ENCODE data around the gene ALDH5A1. TPM values are rescaled to one million over a fixed set of nuclear protein-coding genes. Genes with fewer than 3 reads are reported as not detected.

ALDH5A1 gene
- total RNA-seq, 1 experiment from 2014 or later = 23.2 TPM

DNA sequence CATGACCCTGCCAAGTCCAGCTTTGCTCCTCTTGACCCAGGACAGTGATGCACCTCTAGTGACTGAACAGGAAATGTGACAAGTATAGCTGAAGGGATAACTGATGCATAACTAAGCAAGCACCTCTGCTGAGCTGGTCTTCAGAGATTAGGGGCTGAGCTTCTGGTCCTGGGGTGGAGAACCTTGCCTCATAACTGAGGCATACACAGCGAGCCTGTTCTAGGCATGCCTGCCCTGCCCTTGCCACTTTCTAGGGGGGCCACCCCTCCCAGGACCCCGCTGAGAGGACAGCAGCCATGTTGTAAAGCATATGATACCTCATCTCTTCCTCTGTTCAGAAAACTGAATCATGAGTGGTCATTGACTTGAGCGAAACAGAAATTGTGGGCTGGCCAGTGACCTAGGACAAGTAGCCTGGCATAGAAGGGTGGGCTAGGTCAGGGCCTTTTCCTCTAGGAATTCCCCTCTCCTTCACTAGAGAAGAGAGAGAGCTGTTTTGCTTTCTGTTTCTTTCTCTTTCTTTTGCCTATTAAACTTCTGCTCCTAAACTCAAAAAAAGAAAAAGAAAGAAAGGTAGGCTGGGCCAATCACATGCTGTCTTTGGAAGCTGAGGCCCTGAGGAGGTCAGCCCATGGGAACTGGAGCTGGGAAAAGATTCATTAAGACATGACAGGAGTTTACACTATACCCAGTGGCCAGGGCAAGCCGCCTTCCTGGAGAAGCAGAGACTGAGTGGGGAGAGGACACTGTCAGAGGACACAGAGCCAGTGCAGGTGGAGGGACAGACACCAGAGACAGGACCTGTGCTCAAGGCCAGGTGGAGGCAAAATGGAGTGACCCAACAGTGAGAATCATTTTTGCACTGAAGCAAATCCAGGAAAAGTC, 23.1 kb downstream of the ALDH5A1 start:
- H3K27ac Mint-ChIP-seq (ENCODE audit: unreplicated experiment) = no peak overlapping the region
- intact Hi-C loops (cut with micrococcal nuclease; ENCODE audit: unreplicated experiment) = no loop called here
- no peak overlapping the region for H3K4me3 Mint-ChIP-seq (ENCODE audit: low read depth, unreplicated experiment)
- H3K9me3 Mint-ChIP-seq (ENCODE audit: low read depth, unreplicated experiment) = no peaks in the 10 kb centered on the region
- no peak for DNase-seq
- BruUV-seq (replicated peaks) = no TSS peak
- no peaks in the 10 kb centered on the region for H3K27me3 Mint-ChIP-seq (ENCODE audit: unreplicated experiment)
- peaks cover 8% of the 10 kb centered on the region for H3K4me1 Mint-ChIP-seq (ENCODE audit: low read depth, unreplicated experiment)
- H3K36me3 Mint-ChIP-seq (ENCODE audit: insufficient read depth, unreplicated experiment) = no peaks in the 10 kb centered on the region
- CTCF ChIA-PET = interaction anchor here (0.7 kb wide), 1 partner anchor 420 kb away, joined by 3 read pairs; no protein-coding TSS in a partner anchor
- TF ChIP-seq, protein P1, sequence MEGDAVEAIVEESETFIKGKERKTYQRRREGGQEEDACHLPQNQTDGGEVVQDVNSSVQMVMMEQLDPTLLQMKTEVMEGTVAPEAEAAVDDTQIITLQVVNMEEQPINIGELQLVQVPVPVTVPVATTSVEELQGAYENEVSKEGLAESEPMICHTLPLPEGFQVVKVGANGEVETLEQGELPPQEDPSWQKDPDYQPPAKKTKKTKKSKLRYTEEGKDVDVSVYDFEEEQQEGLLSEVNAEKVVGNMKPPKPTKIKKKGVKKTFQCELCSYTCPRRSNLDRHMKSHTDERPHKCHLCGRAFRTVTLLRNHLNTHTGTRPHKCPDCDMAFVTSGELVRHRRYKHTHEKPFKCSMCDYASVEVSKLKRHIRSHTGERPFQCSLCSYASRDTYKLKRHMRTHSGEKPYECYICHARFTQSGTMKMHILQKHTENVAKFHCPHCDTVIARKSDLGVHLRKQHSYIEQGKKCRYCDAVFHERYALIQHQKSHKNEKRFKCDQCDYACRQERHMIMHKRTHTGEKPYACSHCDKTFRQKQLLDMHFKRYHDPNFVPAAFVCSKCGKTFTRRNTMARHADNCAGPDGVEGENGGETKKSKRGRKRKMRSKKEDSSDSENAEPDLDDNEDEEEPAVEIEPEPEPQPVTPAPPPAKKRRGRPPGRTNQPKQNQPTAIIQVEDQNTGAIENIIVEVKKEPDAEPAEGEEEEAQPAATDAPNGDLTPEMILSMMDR (IDR thresholded peaks at IDR 0.05; ENCODE audit: unreplicated experiment) = no peak

DNA sequence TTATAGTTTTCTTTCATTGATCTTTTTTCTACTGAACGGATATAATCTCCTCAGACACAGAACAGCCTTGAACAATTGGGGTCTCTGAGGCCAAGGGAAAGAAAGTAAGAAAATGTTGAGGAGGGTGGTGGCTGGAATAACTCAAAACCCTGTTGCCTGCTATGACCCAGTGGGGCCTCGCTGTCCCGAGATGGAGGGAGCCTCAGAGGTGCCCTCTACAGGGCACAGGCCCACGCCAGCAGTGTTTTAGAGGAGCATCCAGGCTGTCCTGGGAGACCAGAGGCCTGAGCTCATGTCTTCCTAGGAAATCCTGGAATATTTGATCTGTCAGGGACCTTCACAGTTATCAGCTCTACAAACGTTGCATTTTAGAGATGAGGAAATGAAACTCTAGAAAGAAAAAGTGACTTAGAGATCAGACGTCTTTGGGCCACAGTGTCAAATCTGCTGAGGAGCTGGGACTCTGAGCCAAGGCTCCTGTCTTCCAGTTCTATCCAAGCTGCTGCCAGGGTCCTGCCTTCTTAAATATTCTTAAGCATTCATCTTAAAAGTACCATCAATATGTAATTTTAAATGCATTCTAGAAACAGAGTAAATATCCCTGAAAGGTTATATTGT, 26.3 kb downstream of the ALDH5A1 start:
- CTCF ChIA-PET = interaction anchor here (0.6 to 1.8 kb wide), 15 partner anchors 9 to 497 kb away, joined by 3 to 30 read pairs (median 3); partner anchors contain the start of gene ALDH5A1
- Mint-ChIP-seq H3K27ac (ENCODE audit: unreplicated experiment) (no peak overlapping the region), H3K4me1 (ENCODE audit: low read depth, unreplicated experiment) (peaks cover 16% of the 10 kb centered on the region), H3K4me3 (ENCODE audit: low read depth, unreplicated experiment) (no peak overlapping the region), H3K9me3 (ENCODE audit: low read depth, unreplicated experiment) (no peaks in the 10 kb centered on the region), H3K27me3 (ENCODE audit: unreplicated experiment) (no peaks in the 10 kb centered on the region), H3K36me3 (ENCODE audit: insufficient read depth, unreplicated experiment) (no peaks in the 10 kb centered on the region)
- BruUV-seq (replicated peaks) = no TSS peak
- TF ChIP-seq, protein P1 (IDR thresholded peaks at IDR 0.05; ENCODE audit: unreplicated experiment) = peak; percentile 94
- DNase-seq = peak; percentile 87
- intact Hi-C loops (cut with micrococcal nuclease; ENCODE audit: unreplicated experiment) = loop anchor here (1.0 to 5.0 kb wide), 4 partner anchors 26 to 496 kb away; no protein-coding TSS in a partner anchor

DNA sequence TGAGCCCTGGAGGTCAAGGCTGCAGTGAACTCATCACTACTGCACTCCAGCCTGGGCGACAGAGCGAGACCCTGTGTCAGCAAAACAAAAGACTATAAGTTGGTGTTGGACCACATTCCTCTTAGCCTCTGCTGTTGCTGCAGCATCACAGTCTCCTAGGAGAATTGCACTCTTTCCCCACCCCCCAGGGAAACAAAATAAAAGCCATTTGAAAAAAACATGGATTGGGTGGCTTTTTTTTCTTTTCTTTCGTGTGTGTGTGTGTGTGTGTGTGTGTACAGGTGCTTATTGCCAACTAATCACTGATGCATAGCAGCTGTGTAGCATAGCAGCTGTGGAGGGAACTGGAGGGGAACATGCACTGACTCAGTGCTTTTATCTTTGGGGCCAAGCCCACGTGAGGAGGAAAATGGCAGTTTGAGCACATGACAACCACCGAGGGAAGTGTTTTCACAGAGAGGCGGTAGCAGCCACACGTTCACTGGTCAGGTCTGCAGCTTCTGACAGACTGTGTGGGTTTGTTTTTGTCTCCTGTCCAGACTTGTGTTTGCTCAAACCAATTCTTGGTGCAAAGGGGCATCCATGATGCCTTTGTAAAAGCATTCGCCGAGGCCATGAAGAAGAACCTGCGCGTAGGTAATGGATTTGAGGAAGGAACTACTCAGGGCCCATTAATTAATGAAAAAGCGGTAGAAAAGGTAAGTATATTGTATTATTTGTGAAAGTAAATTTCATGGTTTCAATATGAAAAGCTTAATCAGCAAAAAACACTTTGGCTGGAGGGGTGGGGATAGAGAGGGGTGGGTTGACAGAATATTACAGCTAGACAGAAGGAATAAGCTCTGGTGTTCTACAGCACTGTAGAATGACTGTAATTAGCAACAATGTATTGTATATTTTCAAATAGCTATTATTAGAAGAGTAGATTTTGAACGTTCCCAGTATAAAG, 27.7 kb downstream of the ALDH5A1 start:
- DNase-seq = no peak
- Mint-ChIP-seq H3K4me1 (ENCODE audit: low read depth, unreplicated experiment) (peaks cover 16% of the 10 kb centered on the region), H3K27me3 (ENCODE audit: unreplicated experiment) (no peaks in the 10 kb centered on the region), H3K4me3 (ENCODE audit: low read depth, unreplicated experiment) (no peak overlapping the region), H3K9me3 (ENCODE audit: low read depth, unreplicated experiment) (no peaks in the 10 kb centered on the region), H3K36me3 (ENCODE audit: insufficient read depth, unreplicated experiment) (no peaks in the 10 kb centered on the region), H3K27ac (ENCODE audit: unreplicated experiment) (no peak overlapping the region)
- intact Hi-C loops (cut with micrococcal nuclease; ENCODE audit: unreplicated experiment) = loop anchor here (5.0 kb wide), 1 partner anchor 495 kb away; no protein-coding TSS in a partner anchor
- no TSS peak for BruUV-seq (replicated peaks)
- TF ChIP-seq, protein P1 (IDR thresholded peaks at IDR 0.05; ENCODE audit: unreplicated experiment) = no peak
- CTCF ChIA-PET = interaction anchor here (0.6 to 1.8 kb wide), 8 partner anchors 27 to 1207 kb away, joined by 3 to 30 read pairs (median 4); partner anchors contain the start of gene ALDH5A1

DNA sequence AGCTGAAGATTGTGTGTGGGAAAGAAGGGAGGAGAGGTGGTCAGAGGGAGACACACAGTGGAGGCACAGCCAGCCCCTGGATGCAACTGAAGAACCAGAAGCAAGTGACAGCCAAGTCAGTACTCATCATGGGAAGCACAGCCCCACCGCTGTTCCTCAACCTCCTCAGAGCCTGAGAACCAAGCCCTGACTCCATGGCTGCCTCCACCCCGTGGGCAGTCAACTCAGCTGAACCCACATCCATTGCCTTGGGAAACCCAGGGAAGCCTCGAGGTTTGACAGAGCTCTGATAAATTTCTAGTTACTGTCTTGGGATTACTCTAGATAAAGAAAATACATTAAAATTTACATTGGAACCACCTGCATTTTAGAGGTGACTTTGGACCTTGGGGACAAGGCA, 29.6 kb downstream of the ALDH5A1 start:
- no peaks in the 10 kb centered on the region for H3K9me3 Mint-ChIP-seq (ENCODE audit: low read depth, unreplicated experiment)
- BruUV-seq (replicated peaks) = no TSS peak
- H3K36me3 Mint-ChIP-seq (ENCODE audit: insufficient read depth, unreplicated experiment) = no peaks in the 10 kb centered on the region
- H3K4me1 Mint-ChIP-seq (ENCODE audit: low read depth, unreplicated experiment) = peaks cover 16% of the 10 kb centered on the region
- DNase-seq = no peak
- TF ChIP-seq, protein P1 (IDR thresholded peaks at IDR 0.05; ENCODE audit: unreplicated experiment) = no peak
- CTCF ChIA-PET = interaction anchor here (0.9 to 1.7 kb wide), 2 partner anchors 51 to 57 kb away, joined by 6 to 7 read pairs; no protein-coding TSS in a partner anchor
- intact Hi-C loops (cut with micrococcal nuclease; ENCODE audit: unreplicated experiment) = loop anchor here (1.0 to 5.0 kb wide), 4 partner anchors 56 to 546 kb away; no protein-coding TSS in a partner anchor
- H3K27me3 Mint-ChIP-seq (ENCODE audit: unreplicated experiment) = no peaks in the 10 kb centered on the region
- H3K4me3 Mint-ChIP-seq (ENCODE audit: low read depth, unreplicated experiment) = no peak overlapping the region
- H3K27ac Mint-ChIP-seq (ENCODE audit: unreplicated experiment) = no peak overlapping the region
